GM19397 (cell line): ENCODE measurements around the gene SNCG.
"Not testable (repeated sequence)": the region's sequence is repeated elsewhere in the genome, so short reads cannot be mapped to it uniquely, and the experiment has no call there.

Source experiments
- ATAC-seq: cut with Tn5 transposase; IDR thresholded peaks from one replicate; pipeline ENCODE4 v1.9.1; 2021; ENCODE audit warnings: mild to moderate bottlenecking, moderate library complexity; ENCODE audit not compliant: unreplicated experiment

Gene SNCG

GRCh38 chr10:86958116-86958900, at the start of gene SNCG:
TSS of gene SNCG (plus strand) at chr10:86958599. CDS start at chr10:86958698, 99 bp downstream.
- no peak for ATAC-seq

- ATAC-seq: no peak
Observed at GRCh38 chr10:86914734-86915133, 43.7 kb upstream of the SNCG start.

- no peak for ATAC-seq
Observed at GRCh38 chr10:86918022-86918471, 40.4 kb upstream of the SNCG start.

- ATAC-seq: no peak
Observed at GRCh38 chr10:86922553-86922961, 35.8 kb upstream of the SNCG start.

- no peak for ATAC-seq
Observed at GRCh38 chr10:86929468-86930380, 28.7 kb upstream of the SNCG start.

GRCh38 chr10:86931872-86932271, 26.5 kb upstream of the SNCG start:
- ATAC-seq: no peak

- ATAC-seq: no peak
Observed at GRCh38 chr10:86932674-86933073, 25.7 kb upstream of the SNCG start.

GRCh38 chr10:86934162-86934711, 24.2 kb upstream of the SNCG start:
- ATAC-seq: not testable (repeated sequence)

GRCh38 chr10:86936661-86937501, 21.5 kb upstream of the SNCG start:
- no peak for ATAC-seq

GRCh38 chr10:86937502-86938154, 20.8 kb upstream of the SNCG start:
- ATAC-seq: no peak

- no peak for ATAC-seq
Observed at GRCh38 chr10:86938260-86938659, 20.1 kb upstream of the SNCG start.

GRCh38 chr10:86940076-86940475, 18.3 kb upstream of the SNCG start:
- not testable (repeated sequence) for ATAC-seq

GRCh38 chr10:86940677-86941076, 17.7 kb upstream of the SNCG start:
- ATAC-seq: no peak

- ATAC-seq: no peak
Observed at GRCh38 chr10:86941426-86941825, 17.0 kb upstream of the SNCG start.

- no peak for ATAC-seq
Observed at GRCh38 chr10:86941991-86942421, 16.4 kb upstream of the SNCG start.

- no peak for ATAC-seq
Observed at GRCh38 chr10:86942441-86943315, 15.7 kb upstream of the SNCG start.

GRCh38 chr10:86943316-86944030, 14.9 kb upstream of the SNCG start:
- ATAC-seq: no peak

- no peak for ATAC-seq
Observed at GRCh38 chr10:86944031-86944419, 14.4 kb upstream of the SNCG start.
